AML-193 (cell line): ENCODE measurements around the gene GRIN2A.

Experiments used
- DNase-seq, 2 experiments: peaks; one replicate each; lab custom pipeline; 2025; lab: John Stamatoyannopoulos, UW

Gene GRIN2A

GRCh38 chr16:10182222-10183053 is at the start of gene GRIN2A:
Gene GRIN2A, minus strand, starts transcription at chr16:10182428. Its CDS starts 2,017 bp downstream, at chr16:10180411.
- DNase-seq, result no peak

DNA sequence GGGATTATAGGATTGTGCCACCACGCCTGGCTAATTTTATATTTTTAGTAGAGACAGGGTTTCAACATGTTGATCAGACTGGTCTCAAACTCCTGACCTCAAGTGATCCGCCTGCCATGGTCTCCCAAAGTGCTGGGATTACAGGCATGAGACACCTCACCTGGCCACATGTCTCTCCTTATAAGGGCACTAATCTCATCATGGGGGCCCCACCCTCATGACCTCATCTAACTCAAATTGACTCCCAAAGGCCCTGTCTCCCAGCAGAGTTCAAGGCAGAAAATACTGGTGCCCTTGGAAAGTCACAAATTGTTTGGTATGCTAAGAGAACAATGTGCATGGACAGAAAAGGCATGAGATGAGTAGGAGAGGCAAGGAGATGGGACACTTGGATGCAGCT is 49.3 kb upstream of the GRIN2A start:
- no peak for DNase-seq

GRCh38 chr16:10228779-10229178 is 46.6 kb upstream of the GRIN2A start:
- no peak for DNase-seq

DNA sequence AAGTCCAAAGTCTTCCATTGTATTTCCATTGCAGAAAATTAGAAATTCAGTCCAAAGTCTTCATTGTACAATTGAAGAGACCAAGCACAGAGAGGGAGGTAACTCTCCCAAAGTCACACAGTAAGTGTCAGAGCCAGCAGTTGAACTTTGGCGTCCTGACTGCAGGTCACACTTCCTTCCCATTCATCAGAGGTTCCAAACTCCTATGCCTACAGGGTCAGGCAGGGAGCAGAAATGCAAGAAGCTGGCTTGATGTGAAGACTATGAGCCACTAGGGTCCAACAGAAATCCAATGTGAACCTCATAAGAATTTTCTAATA is 44.7 kb upstream of the GRIN2A start:
- DNase-seq, result no peak

DNA sequence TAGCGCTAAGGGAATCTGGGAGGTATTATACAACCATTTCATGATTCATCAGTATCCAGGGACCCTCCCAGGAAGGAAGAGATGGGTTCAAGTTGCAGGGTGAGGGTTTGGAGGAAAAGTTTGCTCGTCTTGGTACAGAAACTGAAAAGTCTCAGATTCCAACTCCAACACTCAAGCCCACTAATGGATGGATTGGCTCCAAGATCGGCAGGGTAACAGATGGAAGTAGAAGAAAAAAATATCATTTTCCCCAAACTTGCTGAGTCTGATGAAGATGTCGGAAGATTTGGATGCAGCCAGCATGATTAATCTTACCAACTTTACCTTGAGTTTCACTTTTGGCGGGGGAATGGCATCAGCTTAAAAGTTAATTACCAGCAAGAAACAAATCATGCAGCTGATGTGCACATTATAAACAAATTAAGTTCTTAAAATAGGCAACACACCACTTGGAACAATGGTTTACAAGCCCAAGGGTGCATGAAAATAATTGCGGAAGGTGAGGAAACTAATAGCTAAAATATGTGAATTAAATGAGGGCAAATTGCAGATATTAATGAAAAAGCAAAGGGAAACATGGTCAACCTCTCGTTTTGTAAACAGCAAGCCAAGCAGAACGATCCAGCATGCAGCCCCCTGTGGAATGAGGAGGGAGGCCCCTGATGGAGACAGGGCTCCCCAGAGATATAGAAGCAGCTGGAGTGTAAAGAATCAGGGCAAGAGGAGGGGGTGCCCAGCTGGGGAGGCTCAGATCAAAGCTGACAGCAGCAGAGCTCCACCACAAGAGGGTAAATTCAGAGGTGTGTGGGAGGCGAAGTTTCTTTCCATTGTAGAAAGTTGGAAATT is 44.1 kb upstream of the GRIN2A start:
- no peak for DNase-seq

- no peak for DNase-seq
Observed at GRCh38 chr16:10225653-10226052, 43.4 kb upstream of the GRIN2A start.

DNA sequence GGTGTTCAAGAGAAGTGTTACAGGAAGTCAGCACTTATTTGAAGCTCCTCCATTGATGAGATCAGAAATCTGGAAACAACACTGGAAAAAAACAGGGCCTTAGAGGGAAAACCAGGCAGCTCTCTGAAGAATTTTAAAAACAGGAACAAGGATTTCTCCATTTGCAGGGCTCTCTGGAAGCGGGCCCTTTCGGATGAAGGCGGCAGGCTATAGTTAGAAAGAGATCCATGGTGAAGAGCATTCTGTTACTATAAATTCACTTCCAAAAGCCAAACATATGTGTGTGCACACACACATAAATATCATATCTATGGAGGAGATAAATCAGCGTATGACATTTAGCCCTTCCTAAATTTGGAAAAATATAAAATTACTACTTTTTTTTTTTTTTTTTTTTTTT is 42.6 kb upstream of the GRIN2A start:
- DNase-seq, result no peak

DNA sequence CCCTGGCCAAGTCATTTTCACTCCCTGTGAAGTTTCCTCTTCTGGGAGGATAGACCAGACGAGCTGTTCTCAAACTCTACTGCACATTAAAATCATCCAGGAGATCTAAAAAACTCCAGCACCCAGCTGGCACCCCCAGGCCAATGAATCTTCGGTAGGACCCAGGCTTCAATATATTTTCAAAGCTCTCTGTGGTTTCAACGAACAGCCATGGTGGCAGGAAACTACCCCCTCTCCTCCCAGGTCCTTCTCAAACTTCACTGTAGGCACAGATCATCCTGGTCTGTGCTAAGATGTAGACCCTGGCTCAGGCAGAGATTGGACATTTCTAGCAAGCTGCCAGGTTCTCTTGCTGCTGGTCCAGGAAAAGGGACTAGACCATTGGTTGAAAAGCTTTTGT is 38.7 kb upstream of the GRIN2A start:
- DNase-seq, result no peak

DNA sequence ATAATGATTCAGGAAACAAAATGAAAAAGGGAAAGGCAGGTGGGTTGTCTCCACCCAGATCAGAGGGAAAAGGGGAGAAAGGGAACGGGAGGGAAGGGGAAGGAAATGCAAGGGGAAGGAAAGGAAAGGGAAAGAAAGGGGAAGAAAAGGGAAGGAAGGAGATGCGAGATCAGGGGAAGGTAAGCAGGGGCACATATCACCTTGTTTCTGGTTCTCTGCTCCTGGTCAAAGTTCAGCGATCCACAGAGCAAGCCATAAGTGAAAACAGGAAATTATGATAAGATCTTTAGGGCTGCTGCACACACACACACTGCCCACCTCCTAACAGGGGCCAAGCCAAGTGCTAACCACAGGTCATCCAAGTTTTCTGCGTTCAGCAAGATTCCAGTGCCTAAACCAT is 37.5 kb upstream of the GRIN2A start:
- no peak for DNase-seq

DNA sequence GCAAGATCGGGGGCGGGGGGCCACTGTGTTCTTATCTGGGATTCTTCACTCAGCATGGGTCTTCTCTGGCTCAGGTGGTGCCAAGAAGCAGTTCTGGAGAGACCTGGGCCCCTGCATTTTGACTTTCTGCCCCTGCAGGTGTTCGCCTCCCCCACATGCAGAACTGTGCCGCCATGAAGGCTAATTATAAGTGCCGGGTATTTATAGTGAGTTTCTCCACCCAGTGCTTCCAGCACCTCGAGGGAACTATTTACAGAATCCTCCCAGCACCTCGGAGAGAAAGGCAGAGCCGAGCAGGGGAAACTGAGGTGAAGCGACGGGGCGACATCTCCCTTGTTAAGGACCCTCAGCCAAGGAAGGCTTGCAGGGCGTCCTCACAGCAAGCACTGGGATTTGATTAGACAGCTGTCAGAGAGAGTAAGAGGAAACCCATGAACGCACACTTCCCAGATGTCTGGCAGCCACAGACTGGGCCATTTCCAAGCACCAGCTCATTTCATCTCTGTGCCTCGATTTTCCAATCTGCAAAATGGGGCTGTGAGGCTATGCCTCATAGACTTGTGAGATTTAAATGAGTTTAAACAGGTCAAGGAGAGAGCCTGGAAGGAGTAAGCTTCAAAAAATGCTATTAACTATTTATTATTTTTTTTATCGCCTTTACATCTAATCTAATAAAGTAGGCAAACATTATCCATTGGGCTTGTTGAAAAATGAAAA is 36.4 kb upstream of the GRIN2A start:
- no peak for DNase-seq

DNA sequence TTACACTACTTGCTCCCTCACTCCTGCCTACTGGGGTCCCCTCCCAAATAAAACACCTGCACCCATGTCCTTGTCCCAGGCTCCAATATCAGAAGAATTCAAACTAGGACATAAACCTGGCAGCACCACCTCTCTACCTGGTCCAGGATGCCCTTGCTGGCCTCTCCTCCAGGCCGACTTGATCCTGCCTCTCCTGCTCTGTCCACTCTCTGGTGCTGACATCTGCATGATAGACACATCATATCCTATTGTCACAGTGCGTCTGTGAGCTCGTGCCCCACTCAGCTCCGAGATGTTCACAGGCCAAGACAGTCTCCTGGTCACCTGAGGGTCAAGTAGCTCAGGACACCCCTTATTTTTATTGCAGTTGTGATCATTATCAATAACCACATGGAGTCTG is 31.5 kb upstream of the GRIN2A start:
- no peak for DNase-seq

- DNase-seq, result no peak
Observed at GRCh38 chr16:10210944-10211343, 28.7 kb upstream of the GRIN2A start.

DNA sequence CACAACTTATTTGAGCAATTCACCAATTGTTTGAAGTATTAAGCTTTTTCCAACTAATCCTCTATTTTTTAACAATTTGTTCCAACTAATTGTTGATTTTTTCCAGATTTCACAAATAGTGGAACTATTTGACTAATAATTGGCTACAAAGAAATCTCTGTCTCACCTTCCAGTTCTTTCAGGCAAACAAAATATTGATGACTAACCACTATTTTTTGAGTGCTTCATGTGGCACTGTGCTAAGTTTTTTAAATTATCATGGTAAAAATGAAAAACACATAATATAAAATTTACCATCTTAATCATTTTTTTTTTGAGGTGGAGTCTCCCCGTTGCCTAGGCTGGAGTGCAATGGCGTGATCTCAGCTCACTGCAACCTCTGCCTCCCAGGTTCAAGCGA is 24.6 kb upstream of the GRIN2A start:
- no peak for DNase-seq

GRCh38 chr16:10206215-10206614 is 24.0 kb upstream of the GRIN2A start:
- no peak for DNase-seq

DNA sequence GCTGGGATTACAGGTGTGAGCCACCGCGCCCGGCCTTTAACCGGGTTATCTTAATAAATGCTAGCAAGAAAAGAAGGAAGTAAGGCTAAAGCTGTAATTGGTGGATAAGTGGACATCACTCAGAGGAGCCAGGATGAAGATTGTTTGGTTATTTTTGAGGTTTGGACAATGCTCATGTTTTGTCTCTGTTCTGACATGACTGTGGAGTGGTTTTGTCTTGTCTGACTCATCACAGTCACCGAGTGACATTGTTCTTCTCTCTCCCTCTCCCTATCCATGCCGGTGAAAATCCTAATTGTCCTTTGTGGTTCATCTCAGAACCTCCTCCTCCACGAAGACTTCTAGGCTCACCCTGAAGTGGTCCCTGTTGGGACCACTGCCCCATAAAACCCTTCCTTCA is 23.5 kb upstream of the GRIN2A start:
- no peak for DNase-seq

DNA sequence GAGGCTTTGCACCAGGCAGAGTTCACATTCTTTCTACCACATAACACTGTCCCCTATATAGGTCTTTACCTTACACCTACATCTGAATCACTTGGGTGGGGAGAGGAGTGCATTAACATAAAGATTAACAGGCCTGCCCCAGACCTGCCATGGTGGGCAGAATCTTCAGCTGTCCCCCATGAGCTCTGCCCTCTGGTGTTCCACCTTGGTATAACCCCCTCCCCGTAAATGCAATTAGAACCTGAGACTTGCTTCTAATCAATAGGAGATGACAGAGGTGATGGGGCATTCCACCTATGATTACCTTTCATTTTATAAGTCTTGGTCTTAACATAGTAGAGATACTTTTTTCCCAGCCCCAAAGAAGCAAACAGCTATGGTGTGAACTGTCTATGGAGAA is 20.4 kb upstream of the GRIN2A start:
- peak in 1 of 2 experiments; percentile 1 for DNase-seq

- no peak for DNase-seq
Observed at GRCh38 chr16:10200637-10201586, 18.7 kb upstream of the GRIN2A start.

DNA sequence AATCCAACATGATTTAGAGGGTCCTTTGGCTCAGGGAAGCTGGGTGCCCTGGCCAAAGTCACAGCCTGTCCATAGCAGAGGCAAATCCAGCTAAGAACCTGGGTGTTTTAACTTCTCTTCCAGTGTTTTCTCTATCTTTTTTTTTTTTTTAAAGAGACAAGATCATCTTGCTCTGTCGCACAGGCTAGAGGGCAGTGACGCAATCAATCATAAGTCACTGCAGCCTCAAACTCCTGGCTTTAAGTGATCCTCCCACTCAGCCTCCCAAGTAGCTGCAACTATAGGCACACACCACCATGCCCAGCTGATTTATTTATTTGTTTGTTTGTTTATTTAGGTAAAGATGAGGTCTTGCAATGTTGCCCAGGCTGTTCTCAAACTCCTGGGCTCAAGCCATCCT is 14.8 kb upstream of the GRIN2A start:
- no peak for DNase-seq

DNA sequence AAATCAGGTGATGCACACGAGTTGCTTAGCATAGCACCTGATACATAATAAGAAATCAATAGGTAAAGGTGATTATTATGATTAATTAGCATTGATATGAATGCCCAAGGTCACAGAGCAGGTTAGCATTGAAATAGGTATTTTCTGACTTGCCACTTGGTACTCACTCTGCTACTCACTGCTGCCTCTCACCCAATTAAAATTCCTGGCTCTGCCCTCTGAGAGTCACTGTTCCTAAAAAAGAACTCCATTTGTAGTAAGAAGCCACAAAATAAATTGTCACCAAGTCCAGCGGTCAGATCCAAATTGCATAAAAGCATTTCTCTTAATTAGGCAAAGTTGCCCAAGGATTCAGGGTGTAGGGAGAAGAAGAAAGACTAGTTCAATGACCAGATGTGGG is 8.9 kb upstream of the GRIN2A start:
- DNase-seq, result no peak

DNA sequence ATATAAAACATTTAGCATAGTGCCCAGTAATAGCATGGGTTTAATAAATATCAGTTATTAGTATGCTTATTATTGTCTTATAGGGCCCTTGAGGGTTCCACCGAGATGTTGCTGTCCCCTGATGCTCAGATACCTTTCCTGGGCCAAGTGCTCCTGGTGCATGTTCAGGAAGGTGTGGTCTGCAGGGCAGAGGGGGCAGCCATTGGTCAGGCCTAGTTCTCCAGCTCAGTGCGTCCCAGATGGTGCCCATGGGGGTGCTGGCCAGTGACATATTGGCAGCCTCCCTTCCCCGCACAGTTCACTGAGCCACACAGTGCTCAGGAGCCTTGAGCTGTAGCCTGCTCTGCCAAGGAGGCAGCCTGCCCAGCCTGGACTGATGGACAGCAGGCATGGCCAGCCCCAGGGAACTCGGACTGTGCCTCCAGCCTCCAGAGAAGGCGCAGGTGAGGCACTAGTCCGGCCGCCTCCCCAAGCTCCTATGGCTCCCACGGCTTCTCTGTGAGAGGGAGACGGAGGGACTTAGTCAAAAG is 7.7 kb upstream of the GRIN2A start:
- no peak for DNase-seq

- DNase-seq, result no peak
Observed at GRCh38 chr16:10188236-10188635, 6.0 kb upstream of the GRIN2A start.
